Ovary (tissue), 9 donors: Measurements from ENCODE around the gene SERPINA4. TPM values are rescaled to one million over a fixed set of nuclear protein-coding genes. Genes with fewer than 3 reads are reported as not detected.

Experiments used
- DNase-seq, 5 donors: peaks; one replicate each; pipeline ENCODE4 v3.0.0-alpha.2; 2019 to 2020
- H3K27ac ChIP-seq, 2 donors: fragments of 200-600 bp; one replicate each; pipeline versions ENCODE4 v1.5.1 to v1.8.0; 2019 to 2022
- H3K27me3 ChIP-seq: fragments of 200-600 bp; one replicate; pipeline ENCODE4 v1.8.0; 2022
- H3K36me3 ChIP-seq: fragments of 200-600 bp; sonication (generic); one replicate; pipeline ENCODE4 v1.5.1; 2019
- H3K4me1 ChIP-seq: one replicate; pipeline ENCODE4 v1.8.1; 2013; ENCODE audit warnings: mild to moderate bottlenecking, moderate library complexity; ENCODE audit not compliant: insufficient read depth
- H3K4me3 ChIP-seq: fragments of 200-600 bp; sonication (generic); one replicate; pipeline ENCODE4 v1.5.1; 2017
- H3K9me3 ChIP-seq, 2 donors: fragments of 200-600 bp in 1 of 2; sonication (generic) in 1 of 2; one replicate each; pipeline versions ENCODE4 v1.5.1 to v1.8.1; 2013 to 2019; ENCODE audit warnings: mild to moderate bottlenecking in 1 of 2, moderate library complexity in 1 of 2
- EP300 ChIP-seq: sonication (generic); formaldehyde crosslinking; IDR thresholded peaks from one replicate; pipeline ENCODE4 v1.6.1; 2017; ENCODE audit warnings: antibody characterized with exemption
- POLR2A ChIP-seq: fragments of 450-650 bp; IDR thresholded peaks from one replicate; pipeline ENCODE4 v1.6.1; 2017; ENCODE audit warnings: antibody characterized with exemption, mild to moderate bottlenecking, moderate library complexity
- WGBS, 3 donors: extraction: QIAGEN DNeasy Blood & Tissue Kit in 1 of 3; methylation state at CpG; one replicate each; pipeline versions ENCODE4 v1.1.5 to v1.1.7; 2013 to 2017; 5-methylcytosine and 5-hydroxymethylcytosine counted together
- intact Hi-C, 4 donors: fragments of 100-400 bp; cut with DNase I; formaldehyde crosslinking; loops; one replicate each; pipeline versions ENCODE4 v1.11.0 to v1.15.1; 2022 to 2023
- polyA plus RNA-seq, 2 donors: library from polyadenylated mRNA; stranded (reverse); fragments of 200-250 nt in 1 of 2; fragments of 350-450 nt in 1 of 2; fragmentation: Illumina TruSeq in 1 of 2; extraction: RNeasy Lipid Tissue Mini Kit (QIAGEN cat#74804) in 1 of 2; gene quantifications; one replicate each; pipeline ENCODE4 v1.2.3, GENCODE V29; 2013 to 2014
- total RNA-seq, 7 donors: library from RNA; depleted of rRNA in 2 of 7; stranded (reverse); fragments of >200 nt in 2 of 7; fragmentation: NEBNext Ultra II Directional in 3 of 7; extraction: Animal tissue kit (Norgen Biotek cat#: 25700) in 3 of 7; gene quantifications; one replicate each; pipeline versions ENCODE4 v1.1.0 to v1.2.4, GENCODE V29; 2016 to 2023
- TF ChIP-seq, protein P1 (sequence below), 3 donors: fragments of 450-650 bp in 2 of 3; fragments of 200-600 bp in 1 of 3; IDR thresholded peaks; one replicate each; pipeline versions ENCODE4 v1.5.1 to v1.8.0; 2016 to 2022; ENCODE audit warnings: antibody characterized with exemption in 3 of 3, mild to moderate bottlenecking in 1 of 3
- donor health status: DM: no; HTN: no; CAD: no; lungs with moderate emphysema.
- donor health status: DM: no; HTN: no; CAD: no.
- donor health status: Bipolar disorder and iron deficiency.
- donor health status: DM: yes; HTN: yes; CAD: no.
- donor health status: DM: no; HTN: no; CAD: no.
- donor health status: DM: yes; HTN: yes; CAD: no.

SERPINA4 gene
- total and polyA plus RNA-seq, 9 donors = 0.11 to 0.22 (median 0.15) TPM; not detected in 5

DNA sequence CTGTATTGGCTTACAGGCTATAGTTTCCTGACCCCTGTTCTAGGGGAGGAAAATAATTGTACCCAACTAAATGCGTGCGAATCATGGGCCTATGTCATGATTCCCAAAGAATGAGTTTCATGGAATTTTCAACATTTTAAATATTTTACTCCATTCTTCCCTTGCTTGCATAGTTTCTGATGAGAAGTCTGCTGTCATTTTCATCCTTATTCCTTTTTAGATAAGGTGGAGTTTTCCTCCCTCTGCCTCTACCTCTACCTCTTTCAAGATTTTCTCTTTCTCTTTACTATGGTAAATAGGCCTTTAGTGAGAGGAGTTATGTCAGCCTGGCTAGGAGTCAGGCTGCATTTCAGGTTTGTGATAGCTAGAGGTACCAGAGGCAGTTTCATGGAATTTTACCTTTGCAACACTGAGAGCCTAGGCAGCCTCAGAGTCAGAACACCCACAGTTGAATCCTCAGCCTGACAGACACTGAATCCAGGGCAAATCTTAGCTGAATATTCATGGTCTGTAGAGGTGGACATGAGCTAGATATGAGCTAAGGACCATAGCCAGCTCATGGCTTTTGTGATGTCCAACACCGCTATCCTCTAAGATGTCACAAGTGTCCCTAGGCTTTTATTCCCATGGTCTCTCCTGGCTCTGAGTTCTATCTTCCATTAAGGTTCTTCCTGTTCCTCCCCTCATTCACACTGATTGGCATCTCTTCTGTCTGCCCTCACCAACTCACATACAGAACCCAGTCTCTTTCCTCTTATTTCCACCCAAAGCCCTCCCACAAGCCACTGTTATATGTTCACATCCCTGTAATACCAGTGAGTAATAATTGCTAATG, 57.0 kb downstream of the SERPINA4 start:
- 75 to 98% (median 97%) methylated on average over 3 of the region's 3 CpGs for WGBS, 3 donors
- Histone ChIP-seq H3K36me3 (no peaks in the 10 kb centered on the region), H3K27ac (no peak overlapping the region), H3K27me3 (no peaks in the 10 kb centered on the region), H3K4me3 (no peak overlapping the region), H3K9me3 (no peaks in the 10 kb centered on the region), H3K4me1 (peaks cover 21% of the 10 kb centered on the region)
- no peak for DNase-seq
- no peak for TF ChIP-seq EP300
- TF ChIP-seq, protein P1, sequence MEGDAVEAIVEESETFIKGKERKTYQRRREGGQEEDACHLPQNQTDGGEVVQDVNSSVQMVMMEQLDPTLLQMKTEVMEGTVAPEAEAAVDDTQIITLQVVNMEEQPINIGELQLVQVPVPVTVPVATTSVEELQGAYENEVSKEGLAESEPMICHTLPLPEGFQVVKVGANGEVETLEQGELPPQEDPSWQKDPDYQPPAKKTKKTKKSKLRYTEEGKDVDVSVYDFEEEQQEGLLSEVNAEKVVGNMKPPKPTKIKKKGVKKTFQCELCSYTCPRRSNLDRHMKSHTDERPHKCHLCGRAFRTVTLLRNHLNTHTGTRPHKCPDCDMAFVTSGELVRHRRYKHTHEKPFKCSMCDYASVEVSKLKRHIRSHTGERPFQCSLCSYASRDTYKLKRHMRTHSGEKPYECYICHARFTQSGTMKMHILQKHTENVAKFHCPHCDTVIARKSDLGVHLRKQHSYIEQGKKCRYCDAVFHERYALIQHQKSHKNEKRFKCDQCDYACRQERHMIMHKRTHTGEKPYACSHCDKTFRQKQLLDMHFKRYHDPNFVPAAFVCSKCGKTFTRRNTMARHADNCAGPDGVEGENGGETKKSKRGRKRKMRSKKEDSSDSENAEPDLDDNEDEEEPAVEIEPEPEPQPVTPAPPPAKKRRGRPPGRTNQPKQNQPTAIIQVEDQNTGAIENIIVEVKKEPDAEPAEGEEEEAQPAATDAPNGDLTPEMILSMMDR (IDR thresholded peaks at IDR 0.05) = no peak
- TF ChIP-seq POLR2A = no peak
- intact Hi-C loops = loop anchor here in 1 of 4 donors (5.0 kb wide), 1 partner anchor 564 kb away; no protein-coding TSS in a partner anchor

DNA sequence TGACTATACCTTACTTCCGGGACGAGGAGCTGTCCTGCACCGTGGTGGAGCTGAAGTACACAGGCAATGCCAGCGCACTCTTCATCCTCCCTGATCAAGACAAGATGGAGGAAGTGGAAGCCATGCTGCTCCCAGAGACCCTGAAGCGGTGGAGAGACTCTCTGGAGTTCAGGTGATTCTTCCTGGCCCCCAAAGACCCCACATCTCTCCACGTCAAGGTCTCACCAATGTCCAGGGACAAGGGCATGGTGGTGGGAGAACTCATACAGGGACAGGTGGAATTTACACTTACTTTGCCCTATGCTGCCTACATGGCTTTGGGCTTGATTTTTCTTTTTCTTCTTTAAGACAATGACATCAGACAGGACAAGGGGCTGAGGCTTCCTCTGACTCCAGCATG, 58.1 kb downstream of the SERPINA4 start:
- Histone ChIP-seq H3K36me3 (no peaks in the 10 kb centered on the region), H3K4me1 (peaks cover 11% of the 10 kb centered on the region), H3K9me3 (no peaks in the 10 kb centered on the region), H3K27me3 (no peaks in the 10 kb centered on the region), H3K27ac (no peak overlapping the region), H3K4me3 (no peak overlapping the region)
- TF ChIP-seq EP300 = no peak
- WGBS, 3 donors = 88 to 91% (median 88%) methylated on average over 6 of the region's 6 CpGs
- intact Hi-C loops = loop anchor here in 1 of 4 donors (5.0 kb wide), 1 partner anchor 563 kb away; no protein-coding TSS in a partner anchor
- no peak for DNase-seq

Other genes starting within 250 kb of the SERPINA4 start
- gene SERPINA6, start 238.1 kb upstream of the SERPINA4 start, total RNA-seq = 10 to 100 TPM in 1 of 7 donors, under 1 TPM in 2, not detected in 4; 0.35 to 15.4 (median 0.56) TPM
- under 1 TPM; 0.18 to 0.68 TPM for gene SERPINA6, start 238.1 kb upstream of the SERPINA4 start, polyA plus RNA-seq
- gene SERPINA2, start 194.7 kb upstream of the SERPINA4 start, total RNA-seq = not detected
- not detected for gene SERPINA2, start 194.7 kb upstream of the SERPINA4 start, polyA plus RNA-seq
- gene SERPINA1, start 172.8 kb upstream of the SERPINA4 start, total RNA-seq = 10 to 100 TPM in 3 of 7 donors, 1 to 10 TPM in 4; 1.2 to 23.9 (median 9.9) TPM
- gene SERPINA1, start 172.8 kb upstream of the SERPINA4 start, polyA plus RNA-seq = 10 to 100 TPM in 1 of 2 donors, 1 to 10 TPM in 1; 1.9 to 25.7 TPM
- gene SERPINA11, start 108.6 kb upstream of the SERPINA4 start, total RNA-seq = not detected
- not detected for gene SERPINA11, start 108.6 kb upstream of the SERPINA4 start, polyA plus RNA-seq
- not detected for gene SERPINA9, start 85.2 kb upstream of the SERPINA4 start, total RNA-seq
- gene SERPINA9, start 85.2 kb upstream of the SERPINA4 start, polyA plus RNA-seq = not detected
- not detected for gene SERPINA12, start 52.0 kb upstream of the SERPINA4 start, total RNA-seq
- gene SERPINA12, start 52.0 kb upstream of the SERPINA4 start, polyA plus RNA-seq = not detected
- 10 to 100 TPM in 6 of 7 donors, 1 to 10 TPM in 1; 8.3 to 66.2 (median 23.8) TPM for gene SERPINA5, start 20.0 kb downstream of the SERPINA4 start, total RNA-seq
- 10 to 100 TPM; 21.5 to 27.9 TPM for gene SERPINA5, start 20.0 kb downstream of the SERPINA4 start, polyA plus RNA-seq
- 100 to 1,000 TPM in 5 of 7 donors, 10 to 100 TPM in 2; 49.6 to 291 (median 259) TPM for gene SERPINA3, start 50.9 kb downstream of the SERPINA4 start, total RNA-seq
- gene SERPINA3, start 50.9 kb downstream of the SERPINA4 start, polyA plus RNA-seq = 100 to 1,000 TPM in 1 of 2 donors, 10 to 100 TPM in 1; 97.4 to 212 TPM
- gene GSC, start 208.7 kb downstream of the SERPINA4 start, total RNA-seq = under 1 TPM in 3 of 7 donors, not detected in 4; 0.25 to 0.53 (median 0.34) TPM
- under 1 TPM in 1 of 2 donors, not detected in 1; 0.15 TPM for gene GSC, start 208.7 kb downstream of the SERPINA4 start, polyA plus RNA-seq